HG03159 (cell line): ENCODE results near the gene LZTR1.
"Not testable (repeated sequence)": the region's sequence is repeated elsewhere in the genome, so short reads cannot be mapped to it uniquely, and the experiment has no call there.

ENCODE experiments used
- ATAC-seq: cut with Tn5 transposase; IDR thresholded peaks from one replicate; pipeline ENCODE4 v1.9.1; 2021; ENCODE audit warnings: mild to moderate bottlenecking, moderate library complexity; ENCODE audit not compliant: unreplicated experiment

Gene LZTR1

GRCh38 chr22:20995329-20996030, 13.4 kb downstream of the LZTR1 start:
- no peak for ATAC-seq

- no peak for ATAC-seq
These were observed 13.9 kb downstream of the LZTR1 start for GRCh38 chr22:20996031-20996410.

GRCh38 chr22:20996598-20997535, 14.8 kb downstream of the LZTR1 start:
- no peak for ATAC-seq

GRCh38 chr22:20997536-20998257, 15.6 kb downstream of the LZTR1 start:
- no peak for ATAC-seq

- ATAC-seq: no peak
These were observed 16.6 kb downstream of the LZTR1 start for GRCh38 chr22:20998411-20999336.

- ATAC-seq: no peak
These were observed 17.5 kb downstream of the LZTR1 start for GRCh38 chr22:20999350-21000206.

GRCh38 chr22:21000207-21000986, 18.3 kb downstream of the LZTR1 start:
- no peak for ATAC-seq

- ATAC-seq: no peak
These were observed 19.0 kb downstream of the LZTR1 start for GRCh38 chr22:21000987-21001600.

GRCh38 chr22:21001601-21002325, 19.7 kb downstream of the LZTR1 start, which contains the start of gene THAP7:
Gene THAP7, minus strand, starts transcription at chr22:21002118. Its CDS starts 207 bp downstream, at chr22:21001911.
- peak; percentile 81 for ATAC-seq

- no peak for ATAC-seq
These were observed 21.7 kb downstream of the LZTR1 start for GRCh38 chr22:21003782-21004181.

GRCh38 chr22:21009208-21009607, 27.1 kb downstream of the LZTR1 start:
- ATAC-seq: not testable (repeated sequence)

- ATAC-seq: no peak
These were observed 27.7 kb downstream of the LZTR1 start for GRCh38 chr22:21009638-21010425.

- no peak for ATAC-seq
These were observed 28.5 kb downstream of the LZTR1 start for GRCh38 chr22:21010426-21011113.

GRCh38 chr22:21012446-21013407, 30.6 kb downstream of the LZTR1 start:
- ATAC-seq: no peak

- ATAC-seq: no peak
These were observed 31.6 kb downstream of the LZTR1 start for GRCh38 chr22:21013657-21014201.
